ENCODE measurements around the gene FHL2.
"Not testable (repeated sequence)": the region's sequence is repeated elsewhere in the genome, so short reads cannot be mapped to it uniquely, and the experiment has no call there.

The FHL2 gene

GRCh38 chr2:105398336-105399206 is at the start of gene FHL2:
Gene FHL2, minus strand, starts transcription at chr2:105399051. Its CDS starts 12,535 bp downstream, at chr2:105386516.
- DNase-seq = peak; percentile 51

- no peak for DNase-seq
Measured at GRCh38 chr2:105447476-105447875, 48.6 kb upstream of the FHL2 start.

DNA sequence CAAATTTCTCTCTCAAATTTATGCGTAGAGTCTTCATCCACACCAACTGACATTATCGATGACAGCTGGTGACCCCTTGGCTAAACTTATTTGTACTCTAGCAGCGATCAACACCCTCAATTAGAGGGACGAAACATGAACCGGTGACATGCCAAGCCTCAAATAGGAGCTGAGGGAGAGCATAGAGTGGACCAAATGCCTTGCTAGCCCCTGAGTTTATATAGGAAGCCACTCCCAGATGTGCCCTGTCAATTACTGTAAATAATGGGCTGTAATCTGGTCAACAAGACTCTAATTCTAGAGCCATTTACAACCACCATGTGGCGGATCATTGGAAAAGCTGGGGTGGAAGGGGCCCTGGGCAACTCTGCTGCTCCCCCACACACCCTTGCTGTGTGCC is 47.6 kb upstream of the FHL2 start:
- DNase-seq = no peak

DNA sequence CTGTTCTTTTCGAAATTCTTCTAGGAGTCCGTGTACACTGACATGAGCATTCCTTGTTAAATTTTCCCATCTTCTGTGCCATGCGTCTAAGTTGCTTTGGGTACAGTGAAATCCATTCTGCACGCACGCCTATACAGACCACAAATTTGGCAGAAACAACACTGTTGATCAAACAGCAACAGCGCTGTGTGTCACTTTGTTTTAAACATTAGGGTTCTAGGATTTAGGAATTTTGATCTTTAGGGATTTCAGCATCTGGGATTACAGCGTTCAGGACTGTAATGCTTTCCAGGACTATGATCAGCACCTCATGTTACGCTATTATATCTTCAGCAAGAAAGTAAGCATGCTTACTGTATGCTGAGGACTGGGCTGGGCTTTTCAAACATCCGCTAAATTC is 47.1 kb upstream of the FHL2 start:
- no peak for DNase-seq

- DNase-seq = no peak
Measured at GRCh38 chr2:105445498-105445897, 46.6 kb upstream of the FHL2 start.

DNA sequence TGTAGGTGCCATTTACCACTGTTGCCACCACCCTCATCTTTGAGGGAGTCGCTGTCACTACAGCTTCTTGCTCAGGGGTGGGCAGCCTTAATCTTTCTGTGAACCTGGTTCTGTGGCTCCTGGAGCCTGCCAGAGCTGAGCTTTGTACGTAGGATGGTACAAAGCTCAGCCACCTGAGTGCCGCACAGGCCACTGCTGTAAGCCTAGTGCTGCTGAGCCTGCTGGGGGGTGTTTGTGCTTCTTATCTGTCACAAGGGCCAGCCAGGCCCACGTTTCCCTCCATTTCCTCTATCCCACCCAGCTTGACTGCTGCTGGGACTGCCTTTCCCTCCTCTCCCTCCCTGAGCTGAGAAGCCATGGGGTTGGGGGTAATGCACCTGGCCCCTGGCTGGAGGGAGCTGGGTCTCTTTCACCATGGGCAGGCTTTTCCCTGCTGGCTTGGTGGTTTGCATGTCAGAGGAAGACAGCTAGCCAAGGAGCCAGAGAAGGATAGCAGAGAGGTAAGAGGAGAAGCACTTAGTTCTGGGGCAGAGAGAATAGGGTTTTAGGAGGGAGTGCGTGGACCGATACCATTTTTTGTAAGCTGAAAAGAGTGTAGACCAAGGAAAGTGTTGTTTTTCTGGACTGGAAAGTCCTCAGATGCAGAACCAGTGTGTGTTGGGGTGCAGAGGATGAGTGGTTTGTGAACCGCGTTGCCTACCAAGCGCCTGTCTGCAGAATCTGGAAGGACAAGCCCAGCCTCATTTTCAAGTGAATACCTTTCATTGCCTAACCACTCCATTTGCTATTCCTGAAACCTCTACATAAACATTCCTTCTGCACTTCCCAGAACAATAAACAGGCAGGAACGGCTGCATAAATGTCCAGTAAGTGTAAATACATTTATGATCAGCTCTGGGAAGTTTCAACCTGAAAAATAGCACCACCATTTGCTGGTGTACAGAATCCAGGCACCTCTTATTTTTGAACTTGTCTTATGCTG is 45.1 kb upstream of the FHL2 start:
- DNase-seq = no peak

DNA sequence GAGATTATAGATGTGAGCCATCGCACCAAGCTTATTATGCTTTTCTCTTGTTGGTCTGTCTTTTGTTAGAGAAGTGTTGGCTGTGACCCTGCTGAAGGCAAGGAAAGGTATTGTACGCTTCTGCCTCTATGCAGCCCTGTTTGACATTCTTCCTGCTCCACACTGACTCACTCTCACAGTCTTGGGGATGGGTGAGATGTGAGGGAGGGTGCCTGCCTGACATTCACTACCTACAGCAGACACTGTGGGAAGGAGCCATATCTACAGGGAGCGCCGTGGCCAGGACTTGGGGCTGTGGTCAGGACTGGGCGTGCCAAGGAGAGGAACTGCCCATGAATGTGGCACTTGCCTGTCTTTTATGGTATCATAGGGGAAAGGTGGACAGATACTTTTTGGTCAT is 43.9 kb upstream of the FHL2 start:
- no peak for DNase-seq

GRCh38 chr2:105442056-105442455 is 43.2 kb upstream of the FHL2 start:
- no peak for DNase-seq

GRCh38 chr2:105439141-105439540 is 40.3 kb upstream of the FHL2 start:
- DNase-seq = no peak

- no peak for DNase-seq
Measured at GRCh38 chr2:105438104-105438929, 39.5 kb upstream of the FHL2 start.

DNA sequence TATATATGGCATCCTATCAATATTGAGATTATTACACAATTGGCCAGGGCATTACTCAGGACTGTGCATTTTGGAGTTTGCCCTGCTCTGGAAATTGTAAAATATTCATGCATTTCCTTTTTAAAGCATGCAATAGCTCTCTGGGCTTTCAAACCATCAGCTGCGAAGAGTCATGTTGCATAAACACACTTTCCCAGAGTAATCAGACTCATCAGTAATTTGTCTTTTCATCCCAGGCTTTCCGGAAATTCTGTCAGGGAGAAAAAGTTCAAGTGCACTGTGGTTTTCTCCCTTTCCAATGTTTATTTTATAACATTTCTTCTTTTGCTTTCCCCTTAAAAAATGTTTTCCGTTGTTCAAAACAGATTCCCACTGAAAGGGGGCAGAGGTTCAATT is 38.9 kb upstream of the FHL2 start:
- no peak for DNase-seq

GRCh38 chr2:105432749-105433148 is 33.9 kb upstream of the FHL2 start:
- no peak for DNase-seq

DNA sequence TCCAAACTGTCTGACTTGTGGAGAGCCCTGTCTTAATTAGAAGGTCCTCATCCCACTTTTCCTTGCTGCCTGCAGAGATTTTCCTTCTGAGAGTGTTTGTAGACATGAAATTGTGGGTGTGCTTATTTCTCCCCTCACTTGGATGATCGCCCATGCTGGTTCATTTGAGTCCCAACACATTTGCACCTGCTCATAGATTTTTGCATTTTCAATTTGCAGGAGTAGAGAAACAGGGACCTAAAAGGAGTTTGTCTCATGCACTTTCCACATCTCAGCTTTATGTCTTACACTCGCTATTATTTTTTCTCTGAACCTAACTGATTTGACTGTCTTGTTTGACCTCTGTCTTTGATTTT is 33.2 kb upstream of the FHL2 start:
- DNase-seq = no peak

GRCh38 chr2:105431367-105432043 is 32.7 kb upstream of the FHL2 start:
- DNase-seq = no peak

- no peak for DNase-seq
Measured at GRCh38 chr2:105428387-105429018, 29.7 kb upstream of the FHL2 start.

- no peak for DNase-seq
Measured at GRCh38 chr2:105427485-105427884, 28.6 kb upstream of the FHL2 start.

GRCh38 chr2:105426626-105427292 is 27.9 kb upstream of the FHL2 start:
- no peak for DNase-seq

DNA sequence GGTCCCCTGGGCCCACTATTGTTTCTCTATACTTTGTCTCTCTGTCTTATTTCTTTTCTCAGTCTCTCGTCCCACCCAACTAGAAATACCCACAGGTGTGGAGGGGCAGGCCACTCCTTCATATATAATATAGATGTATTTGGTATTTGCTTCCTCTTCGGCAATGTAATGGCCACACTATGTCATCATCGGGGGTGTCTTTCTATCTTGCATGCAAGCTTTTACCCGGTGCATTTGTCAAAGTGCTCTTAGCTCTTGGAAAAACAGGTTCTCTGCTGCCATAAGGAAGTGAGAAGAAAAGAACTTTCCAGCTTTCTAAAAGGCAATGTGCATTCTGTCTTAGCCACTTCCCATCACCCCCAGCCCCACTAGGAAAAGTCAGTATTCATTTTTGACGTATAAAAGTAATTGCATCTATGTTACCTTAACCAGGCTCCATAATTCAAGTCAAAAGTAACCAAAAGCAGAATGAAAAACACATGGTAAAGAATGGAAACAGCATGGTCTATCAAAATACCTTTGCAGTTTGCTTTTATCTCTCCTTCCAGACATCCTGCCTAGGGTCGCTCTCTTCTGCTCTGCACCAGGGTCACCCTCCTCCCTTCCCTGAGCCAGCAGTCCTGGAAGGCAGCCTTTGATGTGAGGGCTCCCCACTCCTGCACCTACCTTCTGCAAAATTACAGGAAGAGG is 27.2 kb upstream of the FHL2 start:
- no peak for DNase-seq

GRCh38 chr2:105424836-105425235 is 26.0 kb upstream of the FHL2 start:
- not testable (repeated sequence) for DNase-seq

DNA sequence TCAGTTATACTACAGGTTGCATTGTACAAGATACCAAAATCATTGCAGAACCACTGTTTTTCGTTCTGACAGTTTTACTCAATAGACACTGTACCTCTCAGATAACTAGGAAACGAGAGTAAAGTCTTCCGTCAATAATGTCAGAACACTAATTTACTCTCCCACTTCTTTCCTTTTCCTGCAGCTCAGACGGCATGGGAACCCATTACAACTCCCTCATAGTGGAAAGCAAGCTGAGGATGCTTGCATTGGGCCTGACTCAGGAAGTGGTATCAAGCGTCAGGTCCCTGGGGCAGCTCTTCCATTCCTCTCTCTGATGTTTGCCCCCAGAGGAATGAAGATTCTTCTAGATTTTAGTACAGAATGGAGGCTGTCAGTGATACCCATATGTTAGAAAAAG is 23.9 kb upstream of the FHL2 start:
- no peak for DNase-seq

- DNase-seq = no peak
Measured at GRCh38 chr2:105421053-105421452, 22.2 kb upstream of the FHL2 start.
